Heart left ventricle (tissue), 16 donors: Measurements from ENCODE around the gene TNFSF4. TPM values are rescaled to one million over a fixed set of nuclear protein-coding genes. Genes with fewer than 3 reads are reported as not detected.
"Not testable (repeated sequence)": the region's sequence is repeated elsewhere in the genome, so short reads cannot be mapped to it uniquely, and the experiment has no call there.

Experiments used
- ATAC-seq, 4 donors: fragments of 200-7000 bp; cut with Tn5 transposase; one replicate each; pipeline ENCODE4 v1.9.1; 2020 to 2022; ENCODE audit warnings: moderate library complexity in 4 of 4, mild to moderate bottlenecking in 3 of 4, moderate number of reproducible peaks in 1 of 4
- DNase-seq, 5 donors: peaks; one replicate each; pipeline ENCODE4 v3.0.0-alpha.2; 2020
- H3K27ac ChIP-seq, 12 donors: fragments of 200-600 bp; sonication (generic) in 4 of 12; one replicate each; pipeline versions ENCODE4 v1.5.0 to v1.8.0; 2016 to 2022; ENCODE audit warnings: mild to moderate bottlenecking in 2 of 12
- H3K27me3 ChIP-seq, 9 donors: fragments of 200-600 bp; sonication (generic) in 2 of 9; one replicate each; pipeline versions ENCODE4 v1.5.1 to v1.8.0; 2016 to 2022; ENCODE audit warnings: mild to moderate bottlenecking in 3 of 9
- H3K36me3 ChIP-seq, 9 donors: fragments of 200-600 bp; sonication (generic) in 2 of 9; one replicate each; pipeline versions ENCODE4 v1.5.0 to v1.8.0; 2018 to 2022; ENCODE audit warnings: mild to moderate bottlenecking in 2 of 9
- H3K4me1 ChIP-seq, 12 donors: fragments of 200-600 bp; sonication (generic) in 4 of 12; one replicate each; pipeline versions ENCODE4 v1.5.0 to v1.8.0; 2016 to 2022; ENCODE audit warnings: mild to moderate bottlenecking in 3 of 12
- H3K4me3 ChIP-seq, 12 donors: fragments of 200-600 bp; sonication (generic) in 4 of 12; one replicate each; pipeline versions ENCODE4 v1.5.0 to v1.8.0; 2017 to 2022; ENCODE audit warnings: mild to moderate bottlenecking in 9 of 12, moderate library complexity in 4 of 12
- H3K9me3 ChIP-seq, 12 donors: fragments of 200-600 bp; sonication (generic) in 4 of 12; one replicate each; pipeline versions ENCODE4 v1.5.0 to v1.8.0; 2016 to 2022; ENCODE audit warnings: mild to moderate bottlenecking in 1 of 12
- CTCF ChIP-seq, 12 donors: fragments of 200-600 bp; sonication (generic) in 4 of 12; IDR thresholded peaks; one replicate each; pipeline versions ENCODE4 v1.5.0 to v1.8.0; 2018 to 2022; ENCODE audit warnings: antibody characterized with exemption in 12 of 12, mild to moderate bottlenecking in 5 of 12
- POLR2A ChIP-seq, 2 donors: fragments of 450-650 bp; IDR thresholded peaks; one replicate each; pipeline ENCODE4 v1.6.1; 2017; ENCODE audit warnings: antibody characterized with exemption in 2 of 2, mild to moderate bottlenecking in 2 of 2, moderate library complexity in 2 of 2
- WGBS, 4 donors: extraction: QIAGEN DNeasy Blood & Tissue Kit in 2 of 4; methylation state at CpG; one replicate each; pipeline versions ENCODE4 v1.1.5 to v1.1.7; 2013 to 2018; 5-methylcytosine and 5-hydroxymethylcytosine counted together
- intact Hi-C, 10 donors: fragments of 100-400 bp; cut with DNase I; formaldehyde crosslinking; loops; one replicate each; pipeline versions ENCODE4 v1.11.1 to v1.14.2; 2022
- polyA plus RNA-seq, 2 donors: library from polyadenylated mRNA; stranded (reverse); fragments of 200-250 nt; gene quantifications; one replicate each; pipeline ENCODE4 v1.2.3, GENCODE V29; 2013
- total RNA-seq, 9 donors: library from RNA; depleted of rRNA in 2 of 9; stranded (reverse); fragments of >200 nt in 2 of 9; fragmentation: NEBNext Ultra II Directional in 3 of 9; extraction: Animal tissue kit (Norgen Biotek cat#: 25700) in 3 of 9; gene quantifications; one replicate each; pipeline versions ENCODE4 v1.1.0 to v1.2.4, GENCODE V29; 2016 to 2023
- donor health status: ischemic (EF 13 %, LVEDD 7.1; RV severe dilation, severe dysfunction).
- donor health status: healthy with polysubstance abuse.
- donor health status: DM: no; HTN: yes; CAD: no.
- donor health status: DM: no; HTN: no; CAD: no.
- donor health status: ischemic (EF 25% LVEDD 6.9; RV normal size, moderate dysfunction).
- donor health status: ischemic (EF 25% LVEDD 5.7; RV mildly dilated, moderate dysfunction).
- donor health status: healthy.
- donor health status: DM: yes; HTN: yes; CAD: no.
- donor health status: ischemic (EF 35%, LVEDD 5.7; RV mildly dilated, moderate dysfunction).
- donor health status: nonischemic (EF 11% LVEDD 7.7; RV severe dilation, severe dysfunction).
- donor health status: DM: yes; HTN: yes; CAD: no.
- donor health status: PGD.
- donor health status: ischemic (EF 29% LVEDD 5.4; RV normal size, mild dysfunction).
- donor health status: nonischemic (EF 23%, LVEDD 6.1; RV moderate dilation, normal function).

Gene TNFSF4
- total and polyA plus RNA-seq, 11 donors: 0.19 to 1.6 (median 0.60) TPM

- no peak for TF ChIP-seq POLR2A (IDR thresholded peaks at IDR 0.05)
- no peak for TF ChIP-seq CTCF (IDR thresholded peaks at IDR 0.05)
- Histone ChIP-seq H3K36me3 (no peaks in the 10 kb centered on the region), H3K4me1 (no peaks in the 10 kb centered on the region), H3K4me3 (no peak overlapping the region), H3K27me3 (no peaks in the 10 kb centered on the region), H3K27ac (no peak overlapping the region), H3K9me3 (peaks cover 0 to 27% (median 11%) of the 10 kb centered on the region in 12 donors)
- intact Hi-C loops: no loop called here
- ATAC-seq (no peak), DNase-seq (no peak)
Observed at GRCh38 chr1:173240609-173241008, 33.5 kb upstream of the TNFSF4 start.

- Histone ChIP-seq H3K36me3 (no peaks in the 10 kb centered on the region), H3K9me3 (peaks cover 0 to 27% (median 11%) of the 10 kb centered on the region in 12 donors), H3K27ac (no peak overlapping the region), H3K4me1 (no peaks in the 10 kb centered on the region), H3K27me3 (no peaks in the 10 kb centered on the region), H3K4me3 (no peak overlapping the region)
- TF ChIP-seq CTCF (IDR thresholded peaks at IDR 0.05) (no peak), POLR2A (IDR thresholded peaks at IDR 0.05) (no peak)
- WGBS, 4 donors: 87 to 92% (median 90%) methylated on average over 2 of the region's 2 CpGs
- ATAC-seq (no peak), DNase-seq (no peak)
- intact Hi-C loops: no loop called here
Observed at GRCh38 chr1:173239058-173239457, 31.9 kb upstream of the TNFSF4 start.

- TF ChIP-seq CTCF (IDR thresholded peaks at IDR 0.05): no peak
- no peak for TF ChIP-seq POLR2A (IDR thresholded peaks at IDR 0.05)
- no peak for ATAC-seq
- no peak overlapping the region for H3K4me3 ChIP-seq
- peaks cover 0 to 9% (median 0%) of the 10 kb centered on the region in 12 donors for H3K9me3 ChIP-seq
- no peak overlapping the region for H3K27ac ChIP-seq
- H3K27me3 ChIP-seq: no peaks in the 10 kb centered on the region
- 87 to 91% (median 89%) methylated on average over 4 of the region's 4 CpGs for WGBS, 4 donors
- H3K4me1 ChIP-seq: no peaks in the 10 kb centered on the region
- DNase-seq: no peak
- intact Hi-C loops: no loop called here
- H3K36me3 ChIP-seq: no peaks in the 10 kb centered on the region
Observed at GRCh38 chr1:173234899-173235298, 27.8 kb upstream of the TNFSF4 start.

DNA sequence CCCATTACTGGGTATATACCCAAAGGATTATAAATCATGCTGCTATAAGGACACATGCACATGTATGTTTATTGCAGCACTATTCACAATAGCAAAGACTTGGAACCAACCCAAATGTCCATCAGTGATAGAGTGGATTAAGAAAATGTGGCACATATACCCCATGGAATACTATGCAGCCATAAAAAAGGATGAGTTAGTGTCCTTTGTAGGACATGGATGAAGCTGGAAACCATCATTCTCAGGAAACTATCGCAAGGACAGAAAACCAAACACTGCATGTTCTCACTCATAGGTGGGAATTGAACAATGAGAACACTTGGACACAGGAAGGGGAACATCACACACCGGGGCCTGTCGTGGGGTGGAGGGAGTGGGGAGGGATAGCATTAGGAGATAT is 27.3 kb upstream of the TNFSF4 start:
- 88 to 96% (median 91%) methylated on average over 1 to 3 of the region's 3 CpGs for WGBS, 4 donors
- H3K36me3 ChIP-seq, ATAC-seq, intact Hi-C loops, DNase-seq, H3K9me3 ChIP-seq, H3K27me3 ChIP-seq, H3K4me1 ChIP-seq, H3K27ac ChIP-seq, H3K4me3 ChIP-seq: not testable (repeated sequence)

DNA sequence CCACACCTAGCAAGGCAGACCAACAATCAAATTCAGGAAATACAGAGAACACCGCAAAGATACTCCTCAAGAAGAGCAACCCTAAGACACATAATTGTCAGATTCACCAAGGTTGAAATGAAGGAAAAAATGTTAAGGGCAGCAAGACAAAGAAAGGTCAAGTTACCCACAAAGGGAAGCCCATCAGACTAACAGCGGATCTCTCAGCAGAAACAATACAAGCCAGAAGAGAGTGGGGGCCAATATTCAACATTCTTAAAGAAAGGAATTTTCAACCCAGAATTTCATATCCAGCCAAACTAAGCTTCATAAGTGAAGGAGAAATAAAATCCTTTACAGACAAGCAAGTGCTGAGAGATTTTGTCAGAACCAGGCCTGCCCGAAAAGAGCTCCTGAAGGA is 21.9 kb upstream of the TNFSF4 start:
- H3K9me3 ChIP-seq: peaks cover 0 to 12% (median 0%) of the 10 kb centered on the region in 12 donors
- H3K36me3 ChIP-seq, ATAC-seq, H3K4me1 ChIP-seq, H3K27ac ChIP-seq, intact Hi-C loops, H3K4me3 ChIP-seq, DNase-seq, H3K27me3 ChIP-seq: not testable (repeated sequence)
- WGBS, 4 donors: 93 to 97% (median 95%) methylated on average over 3 of the region's 3 CpGs
